ENCODE data around the gene CLSTN2.

The CLSTN2 gene

GRCh38 chr3:140196970-140197369, 262.0 kb downstream of the CLSTN2 start:
- DNase-seq: no peak

GRCh38 chr3:140198242-140198641, 263.3 kb downstream of the CLSTN2 start:
- no peak for DNase-seq

- DNase-seq: no peak
Measured at GRCh38 chr3:140199008-140199407, 264.0 kb downstream of the CLSTN2 start.

GRCh38 chr3:140199743-140200142, 264.8 kb downstream of the CLSTN2 start:
- DNase-seq: no peak

GRCh38 chr3:140203510-140203909, 268.5 kb downstream of the CLSTN2 start:
- DNase-seq: no peak

- no peak for DNase-seq
Measured at GRCh38 chr3:140204271-140204984, 269.4 kb downstream of the CLSTN2 start.

GRCh38 chr3:140205598-140205997, 270.6 kb downstream of the CLSTN2 start:
- no peak for DNase-seq

- no peak for DNase-seq
Measured at GRCh38 chr3:140206196-140207040, 271.4 kb downstream of the CLSTN2 start.

GRCh38 chr3:140207541-140207940, 272.6 kb downstream of the CLSTN2 start:
- DNase-seq: no peak

- DNase-seq: no peak
Measured at GRCh38 chr3:140216249-140216648, 281.3 kb downstream of the CLSTN2 start.

- no peak for DNase-seq
Measured at GRCh38 chr3:140219291-140219690, 284.3 kb downstream of the CLSTN2 start.

- DNase-seq: no peak
Measured at GRCh38 chr3:140219923-140220452, 285.0 kb downstream of the CLSTN2 start.

- DNase-seq: no peak
Measured at GRCh38 chr3:140223197-140223596, 288.2 kb downstream of the CLSTN2 start.

- no peak for DNase-seq
Measured at GRCh38 chr3:140223631-140224030, 288.6 kb downstream of the CLSTN2 start.

- no peak for DNase-seq
Measured at GRCh38 chr3:140224307-140224706, 289.3 kb downstream of the CLSTN2 start.

GRCh38 chr3:140225996-140226395, 291.0 kb downstream of the CLSTN2 start:
- DNase-seq: no peak

GRCh38 chr3:140233702-140234101, 298.7 kb downstream of the CLSTN2 start:
- no peak for DNase-seq

GRCh38 chr3:140234256-140234655, 299.3 kb downstream of the CLSTN2 start:
- no peak for DNase-seq

GRCh38 chr3:140236836-140237501, 302.0 kb downstream of the CLSTN2 start:
- no peak for DNase-seq

GRCh38 chr3:140238646-140239314, 303.8 kb downstream of the CLSTN2 start:
- DNase-seq: no peak

- no peak for DNase-seq
Measured at GRCh38 chr3:140242818-140243276, 307.9 kb downstream of the CLSTN2 start.

- no peak for DNase-seq
Measured at GRCh38 chr3:140243575-140243974, 308.6 kb downstream of the CLSTN2 start.

GRCh38 chr3:140244893-140245292, 309.9 kb downstream of the CLSTN2 start:
- DNase-seq: no peak
